SK-N-SH (cell line): ENCODE measurements around the gene RPS26. TPM values are rescaled to one million over a fixed set of nuclear protein-coding genes. Genes with fewer than 3 reads are reported as not detected.

Experiments
- CTCF ChIA-PET: fragments of 300-600, 350-600 bp; formaldehyde crosslinking; extraction: SDS; loops from one replicate; lab custom pipeline; 2021; lab: Yijun Ruan, JAX
- POLR2A ChIA-PET: fragments of 350-600 bp; sonication (Branson Sonifier 250); formaldehyde crosslinking; extraction: SDS; loops from one replicate; lab custom pipeline; 2020; ENCODE audit warnings: antibody characterized with exemption, inconsistent platforms; lab: Yijun Ruan, JAX
- DNase-seq: peaks from one replicate; pipeline ENCODE4 v3.0.0; 2012
- H2AFZ ChIP-seq: fragments of 200-600 bp; sonication (generic); 2 replicates; pipeline ENCODE4 v1.8.1; 2016; ENCODE audit warnings: antibody characterized with exemption, mild to moderate bottlenecking, low read depth
- H3F3A ChIP-seq: fragments of 200-600 bp; sonication (generic); replicated peaks from 2 replicates; pipeline ENCODE3; 2016; ENCODE audit warnings: antibody characterized with exemption, mild to moderate bottlenecking; ENCODE audit not compliant: insufficient read depth
- H3K27ac ChIP-seq, 2 experiments: fragments of 200-500 bp in 1 of 2; fragments of 200-600 bp in 1 of 2; sonication (Bioruptor generic) in 1 of 2; sonication (generic), shearing (Covaris generic) in 1 of 2; 2 replicates each; pipeline versions ENCODE4 v1.5.1 to v1.6.1; 2014 to 2016; ENCODE audit warnings: low read depth in 2 of 2, inconsistent platforms in 1 of 2, low read length in 1 of 2, mild to moderate bottlenecking in 1 of 2, mixed read lengths in 1 of 2
- H3K27me3 ChIP-seq: fragments of 200-600 bp; sonication (generic), shearing (Covaris generic); 2 replicates; pipeline ENCODE4 v1.6.1; 2016; ENCODE audit warnings: mixed run types; ENCODE audit not compliant: insufficient read depth
- H3K36me3 ChIP-seq, 2 experiments: fragments of 200-500 bp in 1 of 2; fragments of 200-600 bp in 1 of 2; sonication (Bioruptor generic) in 1 of 2; sonication (generic) in 1 of 2; replicated peaks in 1 of 2; 2 replicates each; pipeline versions ENCODE3 to v1.5.1; 2014 to 2016; ENCODE audit warnings: low read length in 1 of 2, mild to moderate bottlenecking in 1 of 2; ENCODE audit not compliant: insufficient read depth in 2 of 2, control insufficient read depth in 1 of 2
- H3K4me1 ChIP-seq, 2 experiments: fragments of 200-500 bp in 1 of 2; fragments of 200-600 bp in 1 of 2; sonication (Bioruptor generic) in 1 of 2; sonication (generic), shearing (Covaris generic) in 1 of 2; 2 replicates each; pipeline versions ENCODE4 v1.5.1 to v1.6.1; 2014 to 2016; ENCODE audit warnings: low read depth in 1 of 2, low read length in 1 of 2, mixed run types in 1 of 2; ENCODE audit not compliant: insufficient read depth in 2 of 2, control insufficient read depth in 1 of 2
- H3K4me2 ChIP-seq: fragments of 200-600 bp; sonication (generic), shearing (Covaris generic); 2 replicates; pipeline ENCODE4 v1.6.1; 2017; ENCODE audit warnings: mixed run types
- H3K4me3 ChIP-seq, 2 experiments: fragments of 200-500 bp in 1 of 2; fragments of 200-600 bp in 1 of 2; sonication (Bioruptor generic) in 1 of 2; sonication (generic), shearing (Covaris generic) in 1 of 2; 2 replicates each; pipeline versions ENCODE4 v1.5.1 to v1.8.1; 2014 to 2016; ENCODE audit warnings: low read depth in 2 of 2, inconsistent platforms in 1 of 2, low read length in 1 of 2, mild to moderate bottlenecking in 1 of 2, mixed read lengths in 1 of 2, moderate library complexity in 1 of 2
- H3K79me2 ChIP-seq: fragments of 200-600 bp; sonication (generic); 2 replicates; pipeline ENCODE4 v1.8.1; 2017; ENCODE audit warnings: mild to moderate bottlenecking; ENCODE audit not compliant: insufficient read depth
- H3K9ac ChIP-seq: fragments of 200-600 bp; sonication (generic); 2 replicates; pipeline ENCODE4 v1.6.1; 2017; ENCODE audit warnings: mixed run types
- H3K9me2 ChIP-seq: fragments of 200-600 bp; sonication (generic); 2 replicates; pipeline ENCODE4 v1.6.1; 2017; ENCODE audit warnings: mixed run types
- H3K9me3 ChIP-seq: fragments of 200-600 bp; sonication (generic); 2 replicates; pipeline ENCODE4 v1.6.1; 2017; ENCODE audit warnings: mixed run types, mild to moderate bottlenecking, moderate library complexity
- H4K20me1 ChIP-seq: fragments of 200-600 bp; sonication (generic); 2 replicates; pipeline ENCODE4 v1.6.1; 2017; ENCODE audit warnings: mild to moderate bottlenecking, mixed run types; ENCODE audit not compliant: insufficient read depth
- EZH2phosphoT487 ChIP-seq: fragments of 200-600 bp; sonication (generic); IDR thresholded peaks from 2 replicates; pipeline ENCODE4 v1.6.1; 2017; ENCODE audit warnings: low read depth, mixed run types, mild to moderate bottlenecking, antibody characterized with exemption, moderate library complexity, borderline replicate concordance
- FOXM1 ChIP-seq: IDR thresholded peaks from 2 replicates; pipeline ENCODE4 v1.4.0; 2012; ENCODE audit warnings: low read depth, mild to moderate bottlenecking
- RCOR1 ChIP-seq: fragments of 150-350 bp; IDR thresholded peaks from 2 replicates; pipeline ENCODE4 v1.6.1; 2017; ENCODE audit warnings: antibody characterized with exemption, low read length
- RXRA ChIP-seq: IDR thresholded peaks from 2 replicates; pipeline ENCODE4 v1.4.0; 2012; ENCODE audit warnings: low read depth, mild to moderate bottlenecking, borderline replicate concordance
- TCF12 ChIP-seq: IDR thresholded peaks from 2 replicates; pipeline ENCODE4 v1.4.0; 2012
- TEAD4 ChIP-seq: IDR thresholded peaks from 2 replicates; pipeline ENCODE4 v1.4.0; 2012; ENCODE audit warnings: mild to moderate bottlenecking, borderline replicate concordance; ENCODE audit not compliant: insufficient read depth
- USF1 ChIP-seq: IDR thresholded peaks from 2 replicates; pipeline ENCODE4 v1.4.0; 2012; ENCODE audit warnings: low read depth, borderline replicate concordance
- YY1 ChIP-seq: IDR thresholded peaks from 2 replicates; pipeline ENCODE4 v1.4.0; 2012; ENCODE audit warnings: low read depth, mild to moderate bottlenecking
- ZBTB33 ChIP-seq: IDR thresholded peaks from 2 replicates; pipeline ENCODE4 v1.4.0; 2012; ENCODE audit warnings: low read depth, borderline replicate concordance
- WGBS: methylation state at CpG from one replicate; pipeline ENCODE4 v1.1.6; 2017; ENCODE audit warnings: low lambda C conversion rate; 5-methylcytosine and 5-hydroxymethylcytosine counted together
- polyA plus RNA-seq, 3 experiments: library from polyadenylated mRNA; depleted of rRNA; stranded (reverse); fragments of >200 nt; gene quantifications; 2 replicates each; pipeline ENCODE4 v1.2.3, GENCODE V29; 2012
- TF ChIP-seq, protein P1 (sequence below): IDR thresholded peaks from 2 replicates; pipeline ENCODE4; 2012
- TF ChIP-seq, protein P2 (sequence below): IDR thresholded peaks from 2 replicates; pipeline ENCODE4 v1.4.0; 2012; ENCODE audit warnings: low read depth

RPS26 gene
- polyA plus RNA-seq, 1 of the 3 experiments (the other 2 are of a cell fraction): 1,500 TPM

DNA sequence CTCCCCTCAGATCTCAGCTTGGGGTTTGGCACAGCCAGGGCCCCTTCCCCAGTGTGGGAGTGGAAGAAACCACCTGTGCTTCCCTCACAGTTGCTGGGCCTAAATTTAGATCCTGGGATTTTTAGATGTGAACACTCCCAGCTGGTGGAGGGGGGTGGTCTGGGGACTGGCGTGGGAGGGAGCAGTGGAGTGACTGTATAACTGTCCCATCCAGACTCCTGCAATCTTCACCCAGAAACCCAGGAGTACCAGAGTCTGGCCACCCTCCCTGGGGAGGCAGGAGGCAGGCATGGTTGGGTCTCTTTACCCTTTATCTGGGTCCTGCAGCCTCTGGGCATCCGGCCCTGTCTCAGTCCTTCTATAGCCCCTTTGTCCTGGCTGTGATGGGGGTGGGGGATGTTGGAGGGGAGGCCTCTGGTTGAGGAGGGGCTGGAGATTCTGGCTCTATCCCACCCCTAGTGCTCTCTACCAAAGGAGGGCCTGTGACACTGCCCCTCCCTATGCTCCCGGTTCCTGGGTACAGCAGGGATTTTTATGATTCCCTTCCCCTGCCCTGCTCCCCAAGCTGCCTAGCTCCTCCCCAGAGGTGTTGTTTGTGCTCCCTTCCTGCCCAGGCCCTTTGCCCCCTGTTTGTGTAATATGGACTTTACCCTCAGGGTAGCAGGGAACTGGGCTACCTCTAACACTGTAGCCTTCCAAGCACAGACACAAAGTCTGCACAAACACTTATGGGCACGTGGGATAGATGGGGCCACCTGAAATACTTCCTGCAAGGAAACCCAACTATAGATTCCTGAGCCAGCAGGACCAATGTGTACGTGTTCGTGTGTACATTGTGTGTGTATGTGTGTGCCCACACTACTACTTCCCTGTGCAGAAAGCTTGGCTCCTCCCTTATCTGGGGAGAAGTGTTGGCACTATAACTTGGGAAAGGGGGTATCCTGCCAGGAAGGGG lies 40.0 kb downstream of the RPS26 start (continued):
- TF ChIP-seq, protein P1, sequence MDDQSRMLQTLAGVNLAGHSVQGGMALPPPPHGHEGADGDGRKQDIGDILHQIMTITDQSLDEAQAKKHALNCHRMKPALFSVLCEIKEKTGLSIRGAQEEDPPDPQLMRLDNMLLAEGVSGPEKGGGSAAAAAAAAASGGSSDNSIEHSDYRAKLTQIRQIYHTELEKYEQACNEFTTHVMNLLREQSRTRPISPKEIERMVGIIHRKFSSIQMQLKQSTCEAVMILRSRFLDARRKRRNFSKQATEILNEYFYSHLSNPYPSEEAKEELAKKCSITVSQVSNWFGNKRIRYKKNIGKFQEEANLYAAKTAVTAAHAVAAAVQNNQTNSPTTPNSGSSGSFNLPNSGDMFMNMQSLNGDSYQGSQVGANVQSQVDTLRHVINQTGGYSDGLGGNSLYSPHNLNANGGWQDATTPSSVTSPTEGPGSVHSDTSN: no peak
- TF ChIP-seq EZH2phosphoT487 (no peak), YY1 (no peak), RCOR1 (no peak)
- TF ChIP-seq, all 33 proteins: peak for 0

- H3K9ac ChIP-seq: no peak overlapping the region
- ChIA-PET POLR2A (interaction anchor here (1.0 kb wide), 1 partner anchor 22 kb away, joined by 3 read pairs; the partner anchor contains the start of gene PA2G4), CTCF (no interaction called here)
- no peak overlapping the region for H3K27ac ChIP-seq
- peaks cover 0 to 6% of the 10 kb centered on the region in 2 experiments; a peak in 1 of 4 replicates for H3K4me1 ChIP-seq
- DNase-seq: no peak
- no peak overlapping the region for H3K4me2 ChIP-seq
- H3K79me2 ChIP-seq: no peaks in the 10 kb centered on the region
- no peak for TF ChIP-seq RXRA
- no peak for TF ChIP-seq FOXM1
- TF ChIP-seq, protein P2, sequence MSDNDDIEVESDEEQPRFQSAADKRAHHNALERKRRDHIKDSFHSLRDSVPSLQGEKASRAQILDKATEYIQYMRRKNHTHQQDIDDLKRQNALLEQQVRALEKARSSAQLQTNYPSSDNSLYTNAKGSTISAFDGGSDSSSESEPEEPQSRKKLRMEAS: no peak
- TF ChIP-seq, protein P1: no peak
- no peak for TF ChIP-seq TCF12
- TF ChIP-seq TEAD4: no peak
- TF ChIP-seq USF1: no peak
- no peak for TF ChIP-seq EZH2phosphoT487
- no peak for TF ChIP-seq ZBTB33
- no peaks in the 10 kb centered on the region for H3K9me3 ChIP-seq
- H3K27me3 ChIP-seq: no peaks in the 10 kb centered on the region
- H3K4me3 ChIP-seq: no peak overlapping the region
- H4K20me1 ChIP-seq: no peaks in the 10 kb centered on the region
- WGBS: 100% methylated on average over 1 of the region's 2 CpGs
- H2AFZ ChIP-seq: no peak overlapping the region
- H3K9me2 ChIP-seq: no peaks in the 10 kb centered on the region
- H3K36me3 ChIP-seq: no peaks in the 10 kb centered on the region
- peaks cover 12% of the 10 kb centered on the region for H3F3A ChIP-seq
Measured at GRCh38 chr12:56082382-56082781, 40.7 kb downstream of the RPS26 start.
